Rectal smooth muscle tissue (tissue), 1 donor: ENCODE results near the gene RPL10.
A peak's percentile ranks its signal among the peaks of the same experiment; 100 is the strongest.

Experiments used
- H3K27ac ChIP-seq: one replicate; pipeline ENCODE4 v1.7.0; 2013; ENCODE audit warnings: low read depth, low read length, inconsistent platforms
- H3K27me3 ChIP-seq: one replicate; pipeline ENCODE4 v1.7.0; 2013; ENCODE audit warnings: low read length; ENCODE audit not compliant: control insufficient read depth, insufficient read depth
- H3K36me3 ChIP-seq: one replicate; pipeline ENCODE4 v1.7.0; 2013; ENCODE audit warnings: low read length; ENCODE audit not compliant: control insufficient read depth, insufficient read depth
- H3K4me1 ChIP-seq: one replicate; pipeline ENCODE4 v1.7.0; 2013; ENCODE audit warnings: low read length; ENCODE audit not compliant: control insufficient read depth, insufficient read depth
- H3K4me3 ChIP-seq: one replicate; pipeline ENCODE4 v1.7.0; 2013; ENCODE audit warnings: low read length
- H3K9ac ChIP-seq: one replicate; pipeline ENCODE4 v1.7.0; 2013; ENCODE audit warnings: low read length

The RPL10 gene

DNA sequence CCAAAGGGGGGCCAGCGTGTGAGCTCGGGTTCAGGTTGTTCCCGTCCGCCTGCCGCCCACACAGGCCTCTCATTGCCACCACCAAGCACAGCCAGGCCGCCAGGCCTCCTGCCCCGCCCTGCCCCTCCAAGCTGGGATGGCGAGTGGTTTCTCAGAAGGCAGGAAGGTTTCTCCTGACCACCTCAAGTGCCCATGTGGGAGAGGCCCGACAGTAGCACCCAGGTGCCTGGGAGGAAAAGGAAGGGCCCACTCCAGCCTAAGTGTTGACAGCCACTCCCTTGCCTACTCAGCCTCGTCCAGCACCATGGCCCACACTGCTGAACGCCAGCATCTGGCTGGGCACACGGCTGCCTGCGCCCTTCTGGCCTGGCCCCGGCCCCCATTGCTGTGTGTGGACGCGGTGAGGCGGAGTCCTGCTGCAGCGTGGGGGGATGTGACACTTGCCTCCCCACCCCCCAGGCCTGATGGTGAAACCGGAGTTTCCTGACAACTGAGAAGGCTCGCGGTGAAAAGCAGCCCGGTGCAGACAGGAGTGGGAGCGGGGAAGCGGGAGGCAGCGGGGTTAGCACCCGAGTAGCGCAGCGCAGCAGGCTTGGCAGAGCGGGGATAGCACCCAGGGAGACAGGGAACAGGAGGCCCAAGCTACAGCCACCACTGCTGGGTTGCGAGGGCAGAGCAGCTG lies 42.9 kb upstream of the RPL10 start:
- Histone ChIP-seq H3K27ac (peak overlapping the region; percentile 72), H3K4me1 (no peaks in the 10 kb centered on the region), H3K4me3 (no peak overlapping the region), H3K36me3 (peaks cover 56% of the 10 kb centered on the region), H3K9ac (no peak overlapping the region), H3K27me3 (no peaks in the 10 kb centered on the region)

DNA sequence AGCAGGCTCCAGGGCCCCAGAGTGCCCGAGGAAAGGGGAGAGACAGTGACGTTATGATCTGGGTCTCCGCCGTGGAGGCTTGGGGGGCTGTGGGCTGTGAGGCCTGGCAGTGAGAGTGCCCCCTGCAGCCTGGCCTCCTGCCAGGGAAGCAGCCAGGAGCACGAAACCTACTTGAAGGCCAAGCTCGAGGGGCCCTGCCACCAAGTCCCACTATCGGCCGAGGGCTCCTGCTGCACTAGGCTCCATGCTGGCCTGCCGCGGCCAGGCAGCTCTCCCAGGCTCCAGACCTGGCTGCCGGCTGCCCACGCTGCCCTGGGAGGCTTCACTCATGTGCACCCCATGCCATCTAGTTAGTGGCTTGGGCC lies 42.4 kb upstream of the RPL10 start:
- Histone ChIP-seq H3K4me1 (no peaks in the 10 kb centered on the region), H3K27me3 (no peaks in the 10 kb centered on the region), H3K36me3 (peaks cover 54% of the 10 kb centered on the region), H3K4me3 (no peak overlapping the region), H3K27ac (peak overlapping the region; percentile 72), H3K9ac (no peak overlapping the region)

DNA sequence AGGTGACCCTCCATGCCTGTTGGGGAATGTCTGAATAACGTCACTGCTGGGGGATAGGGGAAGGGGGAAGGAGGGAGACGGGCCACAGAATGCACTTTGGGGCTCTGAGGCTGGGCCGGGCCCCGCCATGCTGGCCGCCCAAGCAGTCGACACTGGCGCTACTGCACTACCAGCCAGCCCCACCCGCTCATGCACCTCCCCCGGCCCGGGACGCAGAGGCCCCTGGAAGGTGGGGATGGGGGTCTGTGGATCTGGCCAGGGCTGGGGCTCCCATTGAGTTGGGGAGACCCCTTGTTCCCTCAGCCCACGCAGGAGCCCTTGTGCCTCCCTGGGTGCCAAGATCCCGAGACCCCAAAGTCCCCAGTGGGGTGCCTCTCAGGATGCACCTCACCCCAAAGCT lies 41.6 kb upstream of the RPL10 start:
- Histone ChIP-seq H3K27me3 (no peaks in the 10 kb centered on the region), H3K27ac (peak overlapping the region; percentile 72), H3K36me3 (peaks cover 55% of the 10 kb centered on the region), H3K4me1 (no peaks in the 10 kb centered on the region), H3K4me3 (no peak overlapping the region), H3K9ac (no peak overlapping the region)

DNA sequence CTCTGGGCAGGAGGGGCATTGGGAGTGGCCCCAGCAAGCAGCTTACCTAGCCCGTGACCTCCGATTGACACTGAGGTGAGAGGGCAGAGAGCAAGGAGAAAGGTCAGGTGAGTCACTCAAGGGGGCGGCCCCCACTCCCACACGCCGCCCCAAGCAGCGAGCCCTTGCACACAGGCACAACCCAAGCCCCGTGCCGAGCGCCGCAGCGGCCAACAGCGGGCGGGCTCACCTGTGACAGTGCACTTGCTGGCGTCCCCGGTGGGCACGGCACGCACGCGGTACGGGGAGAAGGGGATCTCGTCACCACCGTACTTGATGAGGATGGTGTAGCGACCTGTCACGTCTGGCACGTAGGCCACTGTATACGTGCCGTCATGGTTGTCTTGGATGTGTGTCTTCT lies 41.0 kb upstream of the RPL10 start:
- H3K36me3 ChIP-seq, result peaks cover 55% of the 10 kb centered on the region
- no peaks in the 10 kb centered on the region for H3K27me3 ChIP-seq
- no peak overlapping the region for H3K4me3 ChIP-seq

DNA sequence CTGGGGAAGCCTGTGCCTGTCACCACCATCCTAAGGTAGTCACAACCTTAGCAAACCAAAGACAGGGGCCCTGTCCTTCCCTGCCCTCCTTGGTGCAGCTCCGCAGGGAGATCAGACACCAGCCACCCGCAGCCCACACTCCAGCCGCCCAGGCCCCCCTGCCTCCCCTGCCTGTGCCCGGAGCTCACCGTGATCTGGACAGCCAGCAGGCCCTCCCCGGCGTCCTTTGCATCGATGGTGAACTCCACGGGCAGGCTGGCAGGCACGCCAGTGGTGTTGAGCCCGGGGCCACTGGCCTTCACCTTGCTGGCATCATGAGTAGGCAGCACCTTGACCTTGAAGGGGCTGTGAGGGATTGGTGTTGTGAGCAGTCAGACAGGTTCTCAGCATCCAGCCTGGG lies 40.2 kb upstream of the RPL10 start:
- no peak overlapping the region for H3K9ac ChIP-seq
- H3K27me3 ChIP-seq, result no peaks in the 10 kb centered on the region
- H3K4me1 ChIP-seq, result peaks cover 2% of the 10 kb centered on the region
- H3K36me3 ChIP-seq, result peaks cover 56% of the 10 kb centered on the region
- H3K4me3 ChIP-seq, result no peak overlapping the region
- H3K27ac ChIP-seq, result peak overlapping the region; percentile 28

More for the DNA sequence above, 41.0 kb upstream of the RPL10 start:
- no peaks in the 10 kb centered on the region for H3K4me1 ChIP-seq
- no peak overlapping the region for H3K9ac ChIP-seq
- peak overlapping the region; percentile 72 for H3K27ac ChIP-seq

DNA sequence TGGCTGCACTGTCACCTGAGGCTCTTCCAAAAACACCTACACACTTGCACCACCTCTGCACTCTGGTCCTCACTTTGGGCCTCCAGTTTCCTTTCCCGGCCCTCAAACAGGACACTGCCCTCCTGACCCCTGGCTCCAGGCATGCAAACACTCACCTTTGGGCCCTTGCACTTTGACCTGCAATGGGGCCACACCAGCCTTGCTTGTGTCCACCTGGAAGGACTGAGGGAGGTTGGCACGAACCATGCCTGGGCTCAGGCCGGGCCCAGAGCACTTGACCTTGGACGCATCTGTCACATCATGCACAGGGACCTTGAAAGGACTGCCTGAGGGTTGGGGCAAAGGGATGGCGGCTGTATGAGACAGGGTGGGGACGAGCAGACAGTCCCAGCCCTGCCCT lies 39.3 kb upstream of the RPL10 start:
- peaks cover 4% of the 10 kb centered on the region for H3K4me1 ChIP-seq
- H3K4me3 ChIP-seq, result no peak overlapping the region
- no peaks in the 10 kb centered on the region for H3K27me3 ChIP-seq
- H3K27ac ChIP-seq, result peak overlapping the region; percentile 64
- H3K36me3 ChIP-seq, result peaks cover 49% of the 10 kb centered on the region
- no peak overlapping the region for H3K9ac ChIP-seq

DNA sequence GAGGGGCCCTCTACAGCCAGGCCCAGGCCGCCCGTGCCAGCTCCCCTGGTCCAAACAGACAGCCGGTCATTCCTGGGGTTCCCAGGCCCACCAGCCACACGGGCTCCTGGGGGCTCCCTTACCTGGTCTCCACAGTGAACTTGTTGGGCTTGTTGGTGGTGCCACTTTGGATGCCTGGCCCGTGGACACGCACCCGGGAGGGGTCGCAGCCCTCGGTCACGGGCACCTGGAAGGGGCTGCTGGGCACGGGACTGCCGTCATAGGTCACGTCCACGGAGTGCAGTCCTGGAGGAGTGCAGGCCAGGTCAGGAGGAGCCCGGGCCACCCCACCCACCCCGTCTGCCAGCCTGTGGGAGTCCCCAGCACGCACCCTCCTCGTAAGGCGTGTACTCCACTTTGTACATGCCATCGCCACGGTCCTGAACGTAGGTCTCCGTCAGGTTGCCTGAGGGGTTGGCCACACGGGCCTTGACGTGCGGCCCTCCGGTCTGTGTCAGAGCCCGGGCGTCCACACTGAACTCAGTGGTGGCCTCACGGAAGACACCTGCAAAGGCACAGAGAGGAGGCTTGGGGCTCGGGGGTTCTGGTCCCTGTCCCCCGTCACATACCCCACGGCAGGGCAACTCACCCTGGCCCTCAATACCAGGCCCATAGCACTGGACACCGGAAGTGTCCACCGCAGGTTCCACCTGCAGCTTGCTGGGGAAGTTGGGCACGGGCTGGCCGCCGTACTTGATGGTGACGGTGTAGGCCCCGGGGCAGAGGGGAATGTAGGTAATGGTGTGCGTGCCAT lies 38.6 kb upstream of the RPL10 start:
- Histone ChIP-seq H3K4me1 (peaks cover 4% of the 10 kb centered on the region), H3K4me3 (no peak overlapping the region), H3K27ac (peak overlapping the region; percentile 64), H3K36me3 (peaks cover 52% of the 10 kb centered on the region), H3K27me3 (no peaks in the 10 kb centered on the region), H3K9ac (no peak overlapping the region)

DNA sequence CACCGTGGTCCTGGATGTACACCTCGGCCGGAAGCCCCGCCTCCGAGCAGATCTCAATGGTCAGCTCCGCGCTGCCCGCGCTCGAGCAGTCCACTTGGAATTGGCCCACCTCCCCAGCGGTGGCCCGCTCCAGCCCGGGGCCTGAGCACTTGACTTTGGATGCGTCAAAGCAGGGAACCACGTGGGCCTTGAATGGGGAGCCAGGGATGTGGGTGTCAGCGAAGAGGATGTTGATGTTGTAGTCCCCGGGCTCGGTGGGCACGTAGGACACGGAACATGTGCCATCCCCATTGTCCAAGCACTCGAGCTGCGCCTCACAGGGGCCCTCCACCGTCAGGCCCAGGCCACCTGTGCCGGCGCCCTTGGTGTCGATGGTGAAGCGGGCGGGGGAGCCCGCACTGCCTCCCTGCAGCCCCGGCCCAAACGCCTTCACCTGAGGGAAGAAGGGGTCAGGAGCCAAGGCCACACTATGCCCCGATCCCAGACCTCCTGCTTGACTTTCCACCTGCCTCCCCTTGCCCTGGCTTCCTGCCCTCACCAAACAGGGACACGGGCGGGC lies 37.9 kb upstream of the RPL10 start:
- Histone ChIP-seq H3K4me1 (peaks cover 4% of the 10 kb centered on the region), H3K27me3 (no peaks in the 10 kb centered on the region), H3K9ac (no peak overlapping the region), H3K36me3 (peaks cover 50% of the 10 kb centered on the region), H3K4me3 (no peak overlapping the region), H3K27ac (peak overlapping the region; percentile 64)

DNA sequence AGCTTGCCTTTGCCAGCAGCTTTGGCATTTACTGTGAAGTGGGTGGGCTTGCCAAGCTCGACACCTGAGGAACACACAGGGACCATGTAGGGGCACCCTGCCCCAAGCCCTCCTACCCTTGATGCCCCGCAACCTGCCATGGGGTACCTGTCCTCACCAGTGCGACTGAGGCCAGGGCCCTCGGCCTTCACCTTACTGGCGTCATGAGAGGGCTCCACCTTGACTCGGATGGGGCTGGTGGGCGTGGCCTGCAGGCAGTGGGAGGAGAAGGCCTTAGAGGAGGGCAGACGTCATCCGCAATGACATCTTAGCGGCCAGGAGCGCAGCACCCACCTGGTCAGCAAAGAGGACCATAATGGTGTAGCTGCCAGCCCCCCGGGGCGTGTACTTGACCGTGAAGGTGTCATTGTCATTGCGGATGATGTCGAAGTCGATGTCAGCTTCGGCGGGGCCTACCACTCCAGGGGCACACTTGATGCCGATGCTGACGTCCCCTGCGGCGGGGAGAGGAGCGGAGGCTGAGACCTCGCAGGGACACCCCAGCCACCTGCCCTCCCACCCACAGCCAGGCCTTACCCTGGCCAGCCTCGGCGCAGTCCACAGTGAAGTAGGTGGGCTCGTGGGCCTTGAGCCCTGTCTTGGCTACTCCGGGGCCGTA lies 36.0 kb upstream of the RPL10 start:
- H3K4me3 ChIP-seq, result no peak overlapping the region
- peaks cover 58% of the 10 kb centered on the region for H3K36me3 ChIP-seq
- peak overlapping the region; percentile 72 for H3K27ac ChIP-seq
- H3K9ac ChIP-seq, result no peak overlapping the region
- no peaks in the 10 kb centered on the region for H3K27me3 ChIP-seq
- H3K4me1 ChIP-seq, result peaks cover 14% of the 10 kb centered on the region

DNA sequence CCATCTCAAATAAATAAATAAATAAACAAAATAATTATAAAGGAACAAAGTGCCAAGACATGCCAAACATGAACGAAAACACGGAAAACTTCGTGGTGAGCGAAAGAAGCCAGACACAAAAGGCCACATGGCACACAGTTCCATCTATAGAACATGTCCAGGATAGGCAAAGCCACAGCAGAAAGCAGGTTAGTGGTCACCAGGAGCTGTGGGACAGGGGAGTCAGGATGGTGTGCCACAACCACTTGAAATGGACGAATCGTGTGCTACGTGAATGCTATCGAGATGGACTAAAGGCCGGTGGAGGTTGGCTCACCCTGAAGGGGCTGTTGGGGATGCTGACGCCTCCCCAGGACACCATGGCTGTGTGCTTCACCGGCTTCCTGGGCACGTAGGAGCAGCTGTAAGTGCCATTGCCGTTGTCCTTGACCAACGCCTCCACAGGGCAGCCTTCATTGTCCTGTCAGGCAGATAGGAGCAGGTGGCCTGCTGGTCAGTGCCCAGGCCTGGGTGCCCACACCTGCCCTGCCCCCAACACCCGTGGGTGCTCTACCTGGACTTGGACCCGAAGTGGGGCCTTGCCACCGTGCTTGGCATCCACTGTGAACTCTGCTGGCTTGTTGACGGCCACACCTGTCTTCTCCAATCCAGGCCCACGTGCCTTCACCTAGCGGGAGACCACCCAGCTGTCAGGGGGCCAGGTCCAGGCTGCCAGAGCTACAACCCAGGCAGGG lies 34.3 kb upstream of the RPL10 start:
- H3K27ac ChIP-seq, result peak overlapping the region; percentile 62
- H3K4me1 ChIP-seq, result peaks cover 19% of the 10 kb centered on the region
- peaks cover 43% of the 10 kb centered on the region for H3K36me3 ChIP-seq
- H3K27me3 ChIP-seq, result no peaks in the 10 kb centered on the region
- no peak overlapping the region for H3K9ac ChIP-seq
- no peak overlapping the region for H3K4me3 ChIP-seq

DNA sequence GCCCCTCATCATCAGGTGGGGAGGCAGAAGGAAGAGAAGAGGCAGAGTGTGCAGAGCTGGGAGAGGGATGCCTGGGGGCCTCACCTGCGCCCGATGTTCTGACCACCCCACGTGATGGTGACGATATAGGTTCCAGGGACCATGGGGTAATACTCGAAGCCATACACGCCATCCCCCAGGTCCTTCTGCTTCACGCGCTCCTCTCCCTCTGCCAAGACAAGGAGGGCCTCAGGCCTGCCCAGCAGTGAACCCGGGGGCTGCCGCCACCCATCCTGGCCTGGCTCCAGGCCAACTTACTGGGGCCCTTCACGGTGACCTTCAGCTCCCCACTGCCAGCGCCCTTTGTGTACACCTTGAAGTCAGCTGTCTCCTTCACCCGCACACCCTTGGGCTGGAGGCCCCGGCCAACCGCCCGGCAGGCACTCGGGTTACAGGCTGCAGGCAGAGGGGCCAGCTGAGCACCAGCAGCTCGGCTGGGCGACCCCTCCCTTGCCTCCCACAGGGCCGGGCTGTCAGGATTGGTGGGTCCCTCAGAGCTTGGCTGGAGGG lies 33.1 kb upstream of the RPL10 start:
- no peak overlapping the region for H3K4me3 ChIP-seq
- H3K9ac ChIP-seq, result no peak overlapping the region
- H3K27ac ChIP-seq, result peak overlapping the region; percentile 98
- peaks cover 45% of the 10 kb centered on the region for H3K36me3 ChIP-seq
- H3K27me3 ChIP-seq, result peaks cover 3% of the 10 kb centered on the region
- H3K4me1 ChIP-seq, result peaks cover 19% of the 10 kb centered on the region
